Middle frontal gyrus (tissue), 1 donor: Measurements from ENCODE around the gene ATR.
A peak's percentile ranks its signal among the peaks of the same experiment; 100 is the strongest.
"Not testable (repeated sequence)": the region's sequence is repeated elsewhere in the genome, so short reads cannot be mapped to it uniquely, and the experiment has no call there.

Experiments
- DNase-seq: peaks from one replicate; pipeline ENCODE4 v3.0.0-alpha.2; 2015; ENCODE audit warnings: low spot score; ENCODE audit errors: extremely low spot score

ATR gene

DNA sequence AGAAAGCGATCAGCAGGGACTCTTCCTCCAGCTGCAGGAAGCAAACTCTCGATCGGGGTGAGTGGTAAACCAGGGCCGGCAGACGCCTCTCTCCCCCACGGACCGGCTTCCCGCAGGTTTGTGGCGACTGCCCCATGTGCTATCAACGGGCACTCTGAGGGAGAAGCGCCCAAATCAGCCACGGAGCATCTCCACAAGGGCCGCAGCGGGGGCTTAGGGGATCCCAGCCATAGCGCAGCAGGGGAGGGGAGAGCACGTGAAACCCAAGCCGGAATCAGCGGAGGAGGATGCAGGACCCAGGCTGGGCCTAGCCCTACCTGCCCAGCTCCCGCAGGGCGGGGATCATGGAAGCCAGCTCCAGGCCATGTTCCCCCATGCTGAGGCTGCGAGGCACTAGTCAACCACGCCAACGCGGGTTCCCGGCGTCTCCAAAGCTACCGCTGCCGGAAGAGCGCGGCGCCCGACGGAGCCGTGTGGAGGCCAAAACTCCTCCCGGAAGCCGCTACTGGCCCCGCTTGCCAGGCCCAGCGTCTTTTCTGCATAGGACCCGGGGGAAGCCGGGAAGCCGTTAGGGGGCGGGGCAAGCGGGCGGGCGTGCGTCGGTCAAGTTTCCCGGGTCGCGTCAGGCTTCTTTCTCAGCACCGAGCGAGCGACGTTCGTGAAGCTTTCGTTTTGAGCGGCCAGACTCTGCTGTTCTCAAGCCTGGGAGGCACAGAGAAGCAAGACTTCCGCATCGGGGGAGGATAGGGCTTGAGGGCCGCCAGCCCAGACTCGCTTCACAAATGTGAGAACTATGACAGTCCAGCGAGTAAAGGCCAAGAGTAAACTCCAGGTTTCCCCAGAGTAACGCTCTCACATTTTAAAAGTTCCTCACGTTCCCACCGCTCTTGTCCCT, at the start of gene ATR:
Gene ATR, minus strand, starts transcription at position 405 of the 895 bp plus-strand sequence. Its CDS starts 29 bp downstream, at position 376.
- DNase-seq, result peak; percentile 92

DNA sequence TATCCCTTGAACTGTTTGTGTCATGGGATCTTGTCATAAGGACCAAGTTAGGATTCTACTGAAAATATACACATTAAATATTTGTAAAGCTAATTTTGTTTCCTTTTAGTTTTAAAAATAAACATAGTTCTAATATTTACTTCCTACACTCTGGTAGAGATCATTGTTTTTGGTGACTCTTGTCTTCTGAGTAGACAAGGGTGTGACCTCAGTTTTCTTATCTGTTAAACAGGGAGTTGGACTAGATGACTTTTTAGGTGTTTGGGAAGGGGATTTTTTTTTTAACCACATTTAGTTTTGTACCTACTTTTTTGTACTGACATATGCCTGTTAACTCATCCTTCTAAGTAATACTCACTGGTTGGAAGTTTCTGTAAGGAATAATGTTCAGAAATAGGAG, 48.4 kb upstream of the ATR start:
- no peak for DNase-seq

DNA sequence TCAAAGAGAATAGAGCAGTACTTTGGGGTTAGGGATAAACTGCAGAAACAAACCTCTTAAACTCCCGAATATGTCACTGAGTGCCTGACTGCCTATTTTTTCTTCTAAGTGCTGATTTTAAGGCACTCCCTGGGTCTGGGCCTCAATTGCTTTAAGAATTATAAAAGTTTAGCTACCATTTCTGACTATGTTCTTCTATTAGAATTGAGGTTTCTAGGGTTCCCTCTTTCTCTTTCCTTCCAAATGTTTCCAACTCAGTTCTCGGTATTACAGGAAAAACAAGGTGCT, 46.6 kb upstream of the ATR start:
- no peak for DNase-seq

DNA sequence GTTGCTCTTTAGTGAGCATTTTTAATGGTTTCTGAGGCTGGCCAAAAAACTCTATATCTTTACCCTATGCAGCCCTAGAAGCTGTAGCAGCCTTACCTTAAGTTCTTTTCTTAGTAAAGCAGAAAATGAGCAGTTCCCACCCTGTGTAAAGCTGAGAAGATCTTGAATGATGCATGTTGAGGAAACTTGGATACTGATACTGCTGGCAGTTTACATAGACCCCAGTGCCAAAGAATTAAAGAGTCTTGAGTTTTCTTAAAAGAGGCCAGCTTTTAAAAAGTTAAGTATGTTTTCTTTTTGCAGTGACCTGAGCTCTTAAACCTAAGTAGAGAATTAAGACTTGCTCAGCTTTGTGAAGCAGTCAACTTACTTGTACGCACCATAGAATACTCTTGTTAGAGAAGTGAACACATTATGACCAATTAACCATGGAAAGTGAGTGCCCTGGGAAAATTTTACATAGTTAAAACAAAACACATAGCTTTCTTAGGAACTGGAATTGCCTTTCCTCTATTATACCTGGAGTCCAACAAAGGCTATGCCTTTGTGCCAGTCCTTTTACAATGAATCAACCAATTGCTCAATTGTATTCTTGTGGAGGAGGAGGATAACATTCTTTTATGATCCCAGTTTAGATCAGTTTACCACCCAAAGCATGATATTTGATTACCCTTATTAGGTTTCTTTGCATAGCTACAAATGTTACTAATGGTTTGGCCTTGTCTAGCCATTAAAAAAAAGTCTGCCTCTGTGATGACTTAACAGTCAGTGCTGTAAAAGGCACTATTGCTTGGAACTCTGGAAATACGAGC, 46.0 kb upstream of the ATR start:
- no peak for DNase-seq

DNA sequence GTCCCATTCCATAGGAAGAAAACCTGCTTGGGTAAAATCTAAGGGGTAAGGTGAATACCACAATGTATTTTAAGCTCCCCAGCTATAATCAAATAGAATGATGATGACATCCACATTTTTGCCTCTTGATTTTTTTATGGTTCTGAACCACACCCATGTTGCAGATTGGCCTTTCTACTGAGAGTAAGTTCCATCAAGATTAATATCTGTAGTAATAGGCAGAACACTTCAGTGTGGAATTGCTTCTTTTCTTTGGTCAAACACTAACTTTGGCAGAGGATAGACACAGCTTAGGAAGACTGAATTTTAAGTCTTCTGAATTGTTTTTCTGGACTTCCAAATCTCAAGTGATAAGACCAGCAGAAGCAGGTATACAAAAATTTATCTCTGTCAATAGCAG, 44.7 kb upstream of the ATR start:
- no peak for DNase-seq

DNA sequence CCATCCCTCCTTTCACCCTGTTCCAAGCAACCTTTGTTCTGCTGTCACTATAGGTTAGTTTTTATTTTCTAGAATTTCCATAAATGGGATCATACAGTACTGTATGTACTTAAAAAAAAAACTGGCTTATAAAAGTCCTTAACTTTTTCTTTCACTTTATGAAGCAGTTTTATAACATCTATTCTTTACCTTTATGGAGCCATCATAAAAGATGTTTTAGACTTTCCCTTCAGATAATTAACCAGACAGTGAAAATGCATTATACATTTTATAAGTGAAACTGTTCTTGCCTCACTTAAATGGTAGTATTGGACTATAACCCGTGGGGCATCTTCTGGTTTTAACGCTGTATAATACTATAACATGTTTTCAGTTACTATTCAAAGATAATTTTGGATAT, 43.9 kb upstream of the ATR start:
- DNase-seq, result no peak

DNA sequence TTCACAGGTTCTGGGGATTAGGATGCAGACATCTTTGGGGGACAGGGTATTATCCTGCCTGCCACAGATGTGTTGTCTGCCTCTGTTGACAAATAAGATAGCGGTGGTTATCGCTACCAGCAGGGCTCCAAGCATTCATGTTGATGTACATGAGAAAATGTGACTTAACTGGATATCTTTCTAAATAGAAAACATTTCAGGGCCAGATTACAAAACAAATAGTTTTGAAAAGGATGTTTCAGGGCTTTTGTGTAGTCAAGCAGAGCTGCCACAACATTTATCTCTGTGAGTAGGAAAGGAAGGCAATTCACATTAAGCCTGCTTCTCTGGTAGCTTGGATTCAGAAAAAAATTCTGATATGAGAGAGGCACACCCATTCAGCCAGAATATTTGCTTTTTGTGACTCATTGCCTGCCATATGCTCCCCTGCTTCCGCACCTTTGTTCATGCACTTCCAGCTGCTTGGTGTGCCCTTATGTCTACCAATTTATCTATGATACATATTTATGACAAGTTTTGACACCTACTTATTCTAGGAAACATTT, 40.5 kb upstream of the ATR start:
- DNase-seq, result peak; percentile 24

DNA sequence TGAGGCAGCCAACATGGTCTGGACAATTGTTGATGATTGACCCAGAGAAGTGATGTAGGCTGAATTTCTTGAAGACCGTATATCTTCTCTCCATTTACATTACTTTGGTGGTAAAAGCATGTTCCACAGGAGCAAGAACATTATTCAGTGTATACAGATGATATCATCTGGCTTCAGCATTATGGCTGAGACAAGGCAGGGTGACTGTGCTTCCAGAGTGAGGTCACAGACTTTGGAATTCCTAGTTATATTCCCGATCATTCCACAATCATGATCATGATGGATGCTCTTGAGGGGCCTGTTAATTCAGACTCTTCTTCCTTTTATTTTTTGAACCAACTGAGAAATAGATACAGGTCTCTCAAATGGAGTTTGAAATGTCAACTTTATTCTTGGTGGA, 36.6 kb upstream of the ATR start:
- no peak for DNase-seq

DNA sequence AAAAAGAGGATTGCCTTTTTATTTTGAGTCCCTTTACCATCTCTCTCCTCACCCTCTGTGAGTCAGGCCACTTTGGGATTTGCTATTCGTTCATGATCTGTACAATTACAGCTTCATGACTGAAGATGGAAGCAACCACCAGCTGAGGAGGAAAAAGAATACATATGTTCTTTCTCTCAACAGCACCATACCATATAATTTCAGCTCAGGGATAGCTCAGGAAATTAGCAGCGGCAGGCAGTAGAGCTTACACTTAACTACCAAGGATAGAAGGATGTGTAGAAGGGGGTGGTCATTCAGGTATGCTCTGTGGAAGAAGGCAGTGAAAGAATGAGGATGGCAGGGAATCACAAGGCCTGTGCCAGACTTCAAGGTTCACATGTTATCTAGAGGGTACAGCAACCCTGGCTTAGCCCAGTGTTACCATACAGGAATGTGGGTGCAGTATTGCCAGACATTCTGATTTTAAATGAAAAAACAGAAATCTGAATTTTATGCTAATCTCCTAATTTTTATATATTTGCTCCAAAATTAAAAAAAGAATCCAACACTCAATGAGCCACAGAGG, 35.6 kb upstream of the ATR start:
- DNase-seq, result no peak

DNA sequence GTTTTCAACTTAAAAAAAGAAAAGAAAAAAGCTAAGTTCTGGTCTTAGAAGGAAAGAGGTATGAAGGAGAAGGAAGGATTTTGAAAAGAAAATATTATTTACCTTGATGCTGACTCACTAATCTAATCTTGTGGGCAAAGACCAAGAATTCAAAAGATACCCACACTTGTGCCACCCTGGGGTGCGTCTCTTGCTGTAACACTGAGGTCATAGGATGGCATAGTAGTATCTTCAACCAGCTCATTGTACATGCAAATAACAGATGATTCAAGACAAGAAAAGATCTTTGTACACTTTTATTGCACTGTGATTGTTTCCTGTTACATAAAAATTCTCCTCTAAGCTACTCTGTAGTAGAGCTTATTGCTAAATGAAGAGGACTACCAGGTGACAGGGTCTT, 35.0 kb upstream of the ATR start:
- no peak for DNase-seq

DNA sequence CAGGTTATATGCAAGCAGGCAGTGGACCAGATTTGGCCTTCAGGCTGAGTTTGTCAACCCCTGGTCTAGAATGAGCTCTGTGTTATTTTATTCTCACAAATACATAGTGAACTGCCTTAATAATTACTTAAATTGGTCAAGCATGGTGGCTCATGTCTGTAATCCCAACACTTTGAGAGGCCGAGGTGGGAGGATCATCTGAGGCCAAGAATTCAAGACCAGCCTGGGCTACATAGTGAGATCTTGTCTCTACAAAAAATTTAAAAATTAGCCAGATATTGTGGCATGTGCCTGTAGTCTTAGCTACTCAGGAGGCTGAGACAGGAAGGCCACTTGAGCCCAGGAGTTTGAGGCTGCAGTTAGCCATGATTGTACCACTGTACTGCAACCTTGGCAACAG, 32.7 kb upstream of the ATR start:
- DNase-seq, result no peak

DNA sequence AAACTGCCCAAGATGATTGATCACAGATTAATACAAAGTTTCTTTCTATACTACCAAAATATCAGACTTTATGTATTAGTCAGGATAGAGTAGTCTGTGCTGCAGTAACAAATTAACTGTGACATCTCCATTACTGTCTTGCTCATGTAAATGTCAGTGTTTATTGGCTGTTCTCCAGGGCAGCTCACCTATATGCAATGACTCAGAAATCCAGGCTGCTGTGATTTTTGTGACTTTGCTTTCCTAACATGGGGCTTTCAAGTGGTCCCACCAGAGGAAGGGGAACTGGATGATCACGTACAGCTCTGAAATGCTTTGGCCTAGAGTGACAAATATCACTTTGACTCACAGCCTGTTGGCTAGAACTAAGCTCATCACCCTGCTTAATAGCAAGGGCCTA, 30.6 kb upstream of the ATR start:
- DNase-seq, result no peak

DNA sequence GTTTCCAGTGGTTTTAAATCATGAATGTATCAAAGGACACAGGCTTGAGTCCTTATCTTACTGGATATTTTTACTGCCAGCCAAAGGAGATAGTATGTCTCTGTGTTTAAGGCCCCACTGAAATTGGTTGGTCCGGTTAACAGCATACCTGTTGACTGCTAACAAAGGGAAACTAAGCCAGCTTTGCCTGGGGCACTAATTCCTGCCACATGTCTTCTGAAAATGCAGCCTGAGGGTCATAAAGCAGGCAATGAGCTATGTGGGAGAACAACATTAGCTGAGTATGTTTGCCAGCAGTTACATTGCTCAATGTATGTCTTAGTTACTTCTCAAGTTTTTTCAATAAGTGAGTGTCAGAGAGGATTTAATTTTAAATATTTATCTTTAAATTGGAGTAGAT, 30.1 kb upstream of the ATR start:
- DNase-seq, result no peak

DNA sequence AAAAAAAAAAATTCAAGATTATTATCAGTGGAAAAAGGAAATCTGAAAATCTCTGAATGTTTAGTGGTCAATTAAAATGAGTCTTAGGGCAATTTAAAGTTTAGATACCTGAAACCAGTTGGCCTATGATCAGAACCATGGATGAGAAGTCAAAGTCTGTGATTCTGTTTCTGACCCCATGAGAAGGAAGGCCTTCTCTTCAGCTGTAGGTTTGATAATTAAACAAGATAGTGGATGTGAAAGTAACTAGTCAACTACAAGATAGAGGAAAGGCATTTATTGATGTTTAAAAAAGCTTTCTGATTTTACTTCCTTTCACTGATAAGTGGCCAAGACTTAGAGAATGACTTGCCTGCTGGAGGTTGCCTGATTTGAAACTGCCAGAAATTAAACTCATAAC, 26.4 kb upstream of the ATR start:
- no peak for DNase-seq

DNA sequence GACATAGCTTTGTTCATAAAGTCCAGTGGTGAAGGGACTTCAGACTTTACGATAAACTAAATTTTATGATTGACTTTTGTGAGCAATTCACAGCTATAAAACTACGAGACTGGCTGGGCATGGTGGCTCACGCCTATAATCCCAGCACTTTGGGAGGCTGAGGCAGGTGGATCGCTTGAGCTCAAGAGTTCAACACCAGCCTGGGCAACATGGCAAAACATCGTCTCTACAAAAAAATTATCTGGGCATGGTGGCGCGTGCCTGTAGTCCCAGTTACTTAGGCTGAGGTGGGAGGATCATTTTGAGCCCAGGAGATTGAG, 24.8 kb upstream of the ATR start:
- DNase-seq, result not testable (repeated sequence)

DNA sequence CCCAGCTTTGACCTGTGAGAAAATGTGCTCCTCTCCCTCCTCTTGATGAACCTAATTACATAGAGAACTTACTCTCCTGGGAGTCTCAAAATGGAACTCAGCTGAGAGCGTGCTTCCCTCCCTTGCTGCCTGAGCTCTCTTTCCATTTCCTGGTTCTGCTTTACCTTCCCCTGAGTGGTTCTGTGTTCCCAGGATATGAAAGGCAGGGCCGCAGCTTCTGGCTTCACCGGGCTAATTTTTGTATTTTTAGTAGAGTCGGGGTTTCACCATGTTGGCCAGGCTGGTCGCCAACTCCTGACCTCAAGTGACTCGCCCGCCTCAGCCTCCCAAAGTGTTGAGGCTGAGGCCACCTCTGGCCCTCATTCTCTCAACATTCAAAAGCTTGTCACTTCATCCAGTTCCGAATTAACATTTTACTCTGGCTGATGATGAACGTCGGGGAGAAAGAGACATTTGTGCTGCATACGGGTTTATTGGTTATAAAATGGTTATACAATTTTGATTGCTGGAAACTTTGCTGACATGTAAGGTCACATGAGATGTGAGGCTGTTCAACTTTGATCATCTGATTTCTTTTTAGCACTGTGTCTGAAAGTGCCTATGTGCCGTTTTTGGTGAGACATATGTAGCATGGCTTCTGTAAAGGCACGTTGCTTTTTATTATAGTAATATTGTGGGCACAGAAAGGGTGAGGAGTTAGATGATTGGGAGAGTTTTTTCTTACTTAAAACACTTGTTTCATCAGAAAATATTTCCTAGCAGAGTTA, 24.3 kb upstream of the ATR start:
- DNase-seq, result no peak

DNA sequence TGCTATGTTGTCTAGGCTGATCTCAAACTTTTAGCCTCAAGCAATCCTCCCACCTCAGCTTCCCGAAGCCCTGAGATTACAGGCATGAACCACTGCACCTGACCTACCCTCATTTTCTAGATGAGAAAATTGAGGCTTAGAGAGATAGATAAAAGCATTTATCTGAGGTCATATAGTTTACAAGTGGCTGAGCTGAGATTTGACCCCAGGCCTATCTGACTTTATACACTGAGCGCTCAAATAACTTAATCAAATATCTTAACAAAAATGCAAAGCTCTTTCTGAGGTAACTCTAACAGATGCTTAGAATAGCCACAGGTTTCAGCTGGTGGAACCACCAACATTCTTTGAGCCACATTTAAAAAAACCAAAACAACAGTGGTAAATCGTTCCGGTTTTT, 23.2 kb upstream of the ATR start:
- no peak for DNase-seq

DNA sequence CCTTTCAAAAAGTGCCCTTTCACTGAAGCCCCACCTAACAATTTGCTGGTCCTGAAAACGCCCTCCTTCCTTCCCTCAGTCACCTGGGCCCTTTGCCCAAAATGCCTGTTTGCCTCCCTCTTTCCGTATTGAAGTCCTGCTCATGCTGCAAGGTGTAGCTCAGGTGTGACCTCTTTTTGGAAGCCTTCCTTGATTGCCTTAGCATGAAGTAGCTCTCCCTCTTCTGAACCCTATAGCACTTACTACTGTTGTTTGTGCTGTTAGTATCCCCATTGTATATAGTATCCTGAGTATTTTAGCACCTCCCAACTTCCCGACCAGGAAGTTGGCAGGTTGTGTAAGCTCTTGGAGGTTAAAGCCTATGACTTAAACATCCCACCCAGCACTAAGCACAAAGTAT, 19.4 kb upstream of the ATR start:
- no peak for DNase-seq

DNA sequence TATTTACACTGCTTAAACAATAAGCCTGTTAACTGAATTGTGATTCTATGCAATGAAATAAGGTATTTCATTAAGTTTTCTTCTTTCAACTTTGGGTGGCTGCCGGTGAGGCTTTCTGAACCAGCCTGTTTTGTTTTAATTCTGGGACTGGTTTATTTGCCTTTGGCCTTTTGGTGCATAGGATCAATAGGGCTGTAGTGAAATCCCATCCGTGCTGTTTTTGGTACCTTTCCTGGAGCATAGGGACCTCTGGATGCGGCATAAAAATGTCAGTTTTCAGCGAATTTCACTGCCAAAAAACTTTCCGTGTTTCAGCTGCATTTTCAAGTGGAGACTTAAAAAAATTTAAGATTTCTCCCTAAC, 18.2 kb upstream of the ATR start:
- no peak for DNase-seq

DNA sequence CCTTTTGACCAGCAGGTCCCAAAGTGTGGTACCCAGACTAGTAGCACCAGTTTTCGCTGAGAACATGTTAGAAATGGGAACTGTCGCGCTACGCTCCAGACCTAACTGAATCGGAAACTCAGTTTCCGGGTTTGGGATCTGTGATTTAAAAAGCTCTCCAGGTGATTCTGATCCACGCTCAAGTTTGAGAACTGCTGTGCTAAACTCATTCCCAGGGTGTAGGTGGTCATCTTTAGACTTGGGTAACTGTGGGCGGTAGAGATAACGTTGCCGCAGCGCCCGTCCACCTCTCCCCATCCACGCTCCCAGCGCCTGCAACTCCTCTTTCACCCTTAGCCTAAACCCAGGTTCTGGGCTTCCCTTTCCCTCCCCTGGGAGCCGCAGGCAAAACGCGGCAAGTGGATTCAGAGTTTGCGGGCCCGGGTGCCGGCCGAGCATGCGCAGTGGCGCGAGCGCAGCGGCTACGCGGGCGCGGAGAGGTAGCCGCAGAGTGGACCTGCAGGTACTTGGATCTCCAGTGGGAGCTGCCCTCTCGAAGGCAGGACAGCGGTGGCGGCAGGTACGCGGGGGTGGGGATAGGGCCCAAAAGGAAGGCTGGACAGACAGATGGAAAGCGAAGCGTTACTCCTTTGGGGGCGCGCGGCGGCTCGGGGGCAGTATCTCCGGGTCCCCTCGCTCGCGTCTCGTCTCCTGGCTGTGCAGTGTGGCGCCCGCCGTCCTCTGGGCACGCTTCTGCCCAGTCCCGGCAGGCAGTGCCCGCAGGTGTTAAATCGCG, 17.6 kb upstream of the ATR start, which contains the start of gene PLS1:
Gene PLS1, plus strand, starts transcription at position 443 of the 775 bp plus-strand sequence. CDS start 67,845 bp downstream, outside the sequence.
- peak; percentile 65 for DNase-seq

DNA sequence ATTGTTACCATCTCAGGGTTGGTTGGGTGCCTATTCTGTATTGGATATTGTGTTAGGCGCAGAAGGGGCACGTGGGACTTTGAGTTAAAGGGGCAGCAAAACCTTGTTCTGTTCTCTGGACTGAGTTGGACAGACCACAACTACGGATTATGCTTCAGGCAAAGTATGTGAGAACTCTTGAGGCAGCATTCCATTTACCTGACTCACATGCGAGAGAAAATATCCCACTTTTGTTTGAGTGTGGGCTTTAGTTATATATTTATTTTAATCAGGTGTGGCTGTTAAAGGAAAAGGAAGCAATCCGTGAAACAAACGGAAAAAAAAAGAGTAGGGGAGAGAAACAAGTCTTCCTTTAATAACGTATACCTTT, 17.0 kb upstream of the ATR start:
- no peak for DNase-seq
